PFSK-1 (cell line): ENCODE measurements around the gene TTYH1.

Experiments
- POLR2AphosphoS5 ChIP-seq: IDR thresholded peaks from 2 replicates; pipeline ENCODE4 v1.6.1; 2012; ENCODE audit warnings: low read depth, mild to moderate bottlenecking, control low read depth, low read length, moderate library complexity
- SIN3A ChIP-seq: IDR thresholded peaks from 2 replicates; pipeline ENCODE4 v1.6.1; 2012; ENCODE audit warnings: mild to moderate bottlenecking, low read length, moderate library complexity, borderline replicate concordance; ENCODE audit not compliant: insufficient read depth
- TAF1 ChIP-seq: IDR thresholded peaks from 2 replicates; pipeline ENCODE4 v1.6.1; 2012; ENCODE audit warnings: low read length, control low read depth, borderline replicate concordance; ENCODE audit not compliant: insufficient read depth
- TF ChIP-seq, protein P1 (sequence below), 2 experiments: IDR thresholded peaks; 2 replicates each; pipeline versions ENCODE4 v1.6.1 to v1.8.0; 2011 to 2012; ENCODE audit warnings: low read depth in 2 of 2, low read length in 2 of 2, control low read depth in 1 of 2, inconsistent platforms in 1 of 2, mild to moderate bottlenecking in 1 of 2, moderate library complexity in 1 of 2; ENCODE audit not compliant: insufficient read depth in 1 of 2

DNA sequence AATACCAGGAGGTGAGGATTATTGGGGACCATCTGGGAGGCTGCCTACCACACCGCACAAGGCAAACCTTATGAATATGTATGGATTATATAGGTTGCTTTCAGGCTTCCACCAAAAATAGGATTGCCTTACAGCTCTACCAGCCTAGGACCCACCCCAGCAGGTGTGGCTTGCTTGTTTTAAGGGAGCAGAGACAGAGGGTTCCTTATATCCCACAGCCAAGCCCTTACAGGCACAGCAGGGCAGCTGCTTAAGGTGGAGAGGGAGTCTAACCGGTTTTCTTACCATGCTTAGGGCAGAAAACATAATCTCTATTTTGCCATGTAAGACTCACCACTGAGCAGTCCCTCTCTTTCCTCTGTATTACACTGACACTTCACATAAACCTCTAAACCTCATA is 16.1 kb upstream of the TTYH1 start:
- TF ChIP-seq, protein P1, sequence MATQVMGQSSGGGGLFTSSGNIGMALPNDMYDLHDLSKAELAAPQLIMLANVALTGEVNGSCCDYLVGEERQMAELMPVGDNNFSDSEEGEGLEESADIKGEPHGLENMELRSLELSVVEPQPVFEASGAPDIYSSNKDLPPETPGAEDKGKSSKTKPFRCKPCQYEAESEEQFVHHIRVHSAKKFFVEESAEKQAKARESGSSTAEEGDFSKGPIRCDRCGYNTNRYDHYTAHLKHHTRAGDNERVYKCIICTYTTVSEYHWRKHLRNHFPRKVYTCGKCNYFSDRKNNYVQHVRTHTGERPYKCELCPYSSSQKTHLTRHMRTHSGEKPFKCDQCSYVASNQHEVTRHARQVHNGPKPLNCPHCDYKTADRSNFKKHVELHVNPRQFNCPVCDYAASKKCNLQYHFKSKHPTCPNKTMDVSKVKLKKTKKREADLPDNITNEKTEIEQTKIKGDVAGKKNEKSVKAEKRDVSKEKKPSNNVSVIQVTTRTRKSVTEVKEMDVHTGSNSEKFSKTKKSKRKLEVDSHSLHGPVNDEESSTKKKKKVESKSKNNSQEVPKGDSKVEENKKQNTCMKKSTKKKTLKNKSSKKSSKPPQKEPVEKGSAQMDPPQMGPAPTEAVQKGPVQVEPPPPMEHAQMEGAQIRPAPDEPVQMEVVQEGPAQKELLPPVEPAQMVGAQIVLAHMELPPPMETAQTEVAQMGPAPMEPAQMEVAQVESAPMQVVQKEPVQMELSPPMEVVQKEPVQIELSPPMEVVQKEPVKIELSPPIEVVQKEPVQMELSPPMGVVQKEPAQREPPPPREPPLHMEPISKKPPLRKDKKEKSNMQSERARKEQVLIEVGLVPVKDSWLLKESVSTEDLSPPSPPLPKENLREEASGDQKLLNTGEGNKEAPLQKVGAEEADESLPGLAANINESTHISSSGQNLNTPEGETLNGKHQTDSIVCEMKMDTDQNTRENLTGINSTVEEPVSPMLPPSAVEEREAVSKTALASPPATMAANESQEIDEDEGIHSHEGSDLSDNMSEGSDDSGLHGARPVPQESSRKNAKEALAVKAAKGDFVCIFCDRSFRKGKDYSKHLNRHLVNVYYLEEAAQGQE (IDR thresholded peaks at IDR 0.05; ENCODE audit: insufficient read depth in 1 of 2, low read depth in 2 of 2, low read length in 2 of 2) = no peak
- no peak for TF ChIP-seq POLR2AphosphoS5
- no peak for TF ChIP-seq SIN3A
- no peak for TF ChIP-seq TAF1
